ENCODE measurements around the gene CNST. TPM values are rescaled to one million over a fixed set of nuclear protein-coding genes. Genes with fewer than 3 reads are reported as not detected.

Gene CNST
- total and polyA plus RNA-seq, 9 donors = 8.7 to 31.2 (median 22.4) TPM

- H3K27me3 ChIP-seq = no peaks in the 10 kb centered on the region
- no peak overlapping the region for H3K27ac ChIP-seq
- TF ChIP-seq POLR2A (IDR thresholded peaks at IDR 0.05) (no peak), EP300 (IDR thresholded peaks at IDR 0.05) (no peak), CTCF (IDR thresholded peaks at IDR 0.05) (no peak)
- peaks cover 6% of the 10 kb centered on the region for H3K4me1 ChIP-seq (ENCODE audit: insufficient read depth)
- DNase-seq = peak in 3 of 5 donors; percentile 33 to 51 (median 41)
- 32 to 36% (median 35%) methylated on average over 18 of the region's 18 CpGs for WGBS, 3 donors
- H3K4me3 ChIP-seq = no peak overlapping the region
- H3K36me3 ChIP-seq = no peaks in the 10 kb centered on the region
- intact Hi-C loops (cut with DNase I) = no loop called here
- H3K9me3 ChIP-seq = no peaks in the 10 kb centered on the region
These were observed 42.5 kb downstream of the CNST start for GRCh38 chr1:246608616-246609376.

- intact Hi-C loops (cut with DNase I) = no loop called here
- H3K9me3 ChIP-seq = no peaks in the 10 kb centered on the region
- H3K4me3 ChIP-seq = no peak overlapping the region
- no peaks in the 10 kb centered on the region for H3K27me3 ChIP-seq
- peaks cover 6% of the 10 kb centered on the region for H3K4me1 ChIP-seq (ENCODE audit: insufficient read depth)
- DNase-seq = no peak
- 90 to 94% (median 92%) methylated on average over 4 of the region's 4 CpGs for WGBS, 3 donors
- TF ChIP-seq POLR2A (IDR thresholded peaks at IDR 0.05) (no peak), EP300 (IDR thresholded peaks at IDR 0.05) (no peak), CTCF (IDR thresholded peaks at IDR 0.05) (no peak)
- no peaks in the 10 kb centered on the region for H3K36me3 ChIP-seq
- H3K27ac ChIP-seq = no peak overlapping the region
These were observed 43.4 kb downstream of the CNST start for GRCh38 chr1:246609632-246610031.

GRCh38 chr1:246613096-246613758 lies 47.0 kb downstream of the CNST start:
- Histone ChIP-seq H3K36me3 (no peaks in the 10 kb centered on the region), H3K4me3 (no peak overlapping the region), H3K9me3 (no peaks in the 10 kb centered on the region), H3K4me1 (ENCODE audit: insufficient read depth) (peaks cover 6% of the 10 kb centered on the region), H3K27ac (no peak overlapping the region), H3K27me3 (no peaks in the 10 kb centered on the region)
- intact Hi-C loops (cut with DNase I) = no loop called here
- 86 to 90% (median 86%) methylated on average over 6 of the region's 6 CpGs for WGBS, 3 donors
- DNase-seq = no peak
- TF ChIP-seq CTCF (IDR thresholded peaks at IDR 0.05) (no peak), EP300 (IDR thresholded peaks at IDR 0.05) (no peak), POLR2A (IDR thresholded peaks at IDR 0.05) (no peak)

- no peak for TF ChIP-seq CTCF (IDR thresholded peaks at IDR 0.05)
- no peak for TF ChIP-seq POLR2A (IDR thresholded peaks at IDR 0.05)
- TF ChIP-seq EP300 (IDR thresholded peaks at IDR 0.05) = no peak
- DNase-seq = no peak
- H3K4me1 ChIP-seq (ENCODE audit: insufficient read depth) = no peaks in the 10 kb centered on the region
- intact Hi-C loops (cut with DNase I) = no loop called here
- H3K36me3 ChIP-seq = no peaks in the 10 kb centered on the region
- H3K4me3 ChIP-seq = no peak overlapping the region
- H3K27me3 ChIP-seq = no peaks in the 10 kb centered on the region
- H3K9me3 ChIP-seq = no peaks in the 10 kb centered on the region
- no peak overlapping the region for H3K27ac ChIP-seq
These were observed 50.9 kb downstream of the CNST start for GRCh38 chr1:246617156-246617555.
